ENCODE measurements around the gene AUTS2.
A peak's percentile ranks its signal among the peaks of the same experiment; 100 is the strongest.

Gene AUTS2

DNA sequence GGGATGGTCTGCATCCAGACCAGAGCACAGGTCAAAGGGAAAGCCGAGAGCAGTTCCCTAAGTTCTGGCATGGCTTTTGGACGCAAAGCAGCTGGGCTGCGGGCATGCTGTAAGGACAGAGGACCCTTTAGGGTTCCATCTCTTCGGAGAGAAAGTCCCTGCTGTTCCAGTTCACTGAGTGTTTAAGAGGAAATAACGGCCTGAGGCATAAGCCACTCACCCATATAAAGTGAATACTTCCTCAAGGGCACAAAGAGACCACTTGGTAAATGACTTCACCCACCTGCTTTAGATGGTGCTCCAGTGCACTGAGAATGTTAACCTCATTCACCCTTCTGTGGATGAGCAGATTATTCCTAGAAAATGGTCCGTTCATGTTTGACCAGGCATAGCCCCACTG is 946.9 kb downstream of the AUTS2 start:
- TF ChIP-seq POU2F2 (IDR thresholded peaks at IDR 0.05; ENCODE audit: low read depth, low read length) = no peak
- TF ChIP-seq POLR2A (IDR thresholded peaks at IDR 0.05; ENCODE audit: low read depth, low read length) = no peak
- no peak for TF ChIP-seq PAX5 (IDR thresholded peaks at IDR 0.05; ENCODE audit: insufficient read depth, low read length, severe bottlenecking)
- no peak for TF ChIP-seq POLR2AphosphoS5 (IDR thresholded peaks at IDR 0.05; ENCODE audit: low read depth, low read length)
- no peak for TF ChIP-seq SPI1 (IDR thresholded peaks at IDR 0.05; ENCODE audit: low read depth, low read length)
- no peak for TF ChIP-seq TAF1 (IDR thresholded peaks at IDR 0.05; ENCODE audit: low read depth, low read length)
- FAIRE-seq (no peak), DNase-seq (ENCODE audit: insufficient read length, low spot score) (no peak)

DNA sequence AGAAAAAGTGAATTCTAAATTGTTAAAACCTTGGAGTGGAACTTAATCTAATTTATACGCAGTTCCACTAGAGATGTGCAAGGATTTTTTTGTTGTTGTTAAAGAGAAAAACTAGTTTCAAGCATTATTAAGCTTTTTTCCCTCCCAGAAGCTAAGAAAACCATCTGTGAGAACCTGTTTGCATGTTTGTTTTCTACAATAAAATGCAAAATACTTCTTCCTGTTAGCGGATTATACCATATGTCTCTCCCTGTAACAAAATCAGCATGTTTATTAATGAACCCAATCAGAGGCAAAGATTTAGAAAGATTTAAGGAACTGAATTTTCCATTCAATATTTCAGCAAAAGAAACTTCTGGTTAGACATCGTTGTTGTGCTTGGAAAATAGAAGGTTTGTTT is 953.9 kb downstream of the AUTS2 start:
- DNase-seq (ENCODE audit: insufficient read length, low spot score) (no peak), FAIRE-seq (no peak)
- TF ChIP-seq POLR2AphosphoS5 (IDR thresholded peaks at IDR 0.05; ENCODE audit: low read depth, low read length) (no peak), TAF1 (IDR thresholded peaks at IDR 0.05; ENCODE audit: low read depth, low read length) (no peak), POLR2A (IDR thresholded peaks at IDR 0.05; ENCODE audit: low read depth, low read length) (no peak), POU2F2 (IDR thresholded peaks at IDR 0.05; ENCODE audit: low read depth, low read length) (no peak), SPI1 (IDR thresholded peaks at IDR 0.05; ENCODE audit: low read depth, low read length) (no peak), PAX5 (IDR thresholded peaks at IDR 0.05; ENCODE audit: insufficient read depth, low read length, severe bottlenecking) (no peak)

GRCh38 chr7:70553364-70553763 is 955.1 kb downstream of the AUTS2 start:
- TF ChIP-seq PAX5 (IDR thresholded peaks at IDR 0.05; ENCODE audit: insufficient read depth, low read length, severe bottlenecking) = no peak
- no peak for TF ChIP-seq SPI1 (IDR thresholded peaks at IDR 0.05; ENCODE audit: low read depth, low read length)
- no peak for TF ChIP-seq TAF1 (IDR thresholded peaks at IDR 0.05; ENCODE audit: low read depth, low read length)
- no peak for TF ChIP-seq POLR2A (IDR thresholded peaks at IDR 0.05; ENCODE audit: low read depth, low read length)
- TF ChIP-seq POU2F2 (IDR thresholded peaks at IDR 0.05; ENCODE audit: low read depth, low read length) = no peak
- TF ChIP-seq POLR2AphosphoS5 (IDR thresholded peaks at IDR 0.05; ENCODE audit: low read depth, low read length) = no peak
- DNase-seq (ENCODE audit: insufficient read length, low spot score) = no peak
- FAIRE-seq = no peak

GRCh38 chr7:70554646-70555045 is 956.4 kb downstream of the AUTS2 start:
- DNase-seq (ENCODE audit: insufficient read length, low spot score) = no peak
- no peak for TF ChIP-seq POLR2AphosphoS5 (IDR thresholded peaks at IDR 0.05; ENCODE audit: low read depth, low read length)
- TF ChIP-seq POU2F2 (IDR thresholded peaks at IDR 0.05; ENCODE audit: low read depth, low read length) = no peak
- TF ChIP-seq SPI1 (IDR thresholded peaks at IDR 0.05; ENCODE audit: low read depth, low read length) = no peak
- no peak for TF ChIP-seq PAX5 (IDR thresholded peaks at IDR 0.05; ENCODE audit: insufficient read depth, low read length, severe bottlenecking)
- no peak for TF ChIP-seq POLR2A (IDR thresholded peaks at IDR 0.05; ENCODE audit: low read depth, low read length)
- no peak for TF ChIP-seq TAF1 (IDR thresholded peaks at IDR 0.05; ENCODE audit: low read depth, low read length)
- FAIRE-seq = no peak

DNA sequence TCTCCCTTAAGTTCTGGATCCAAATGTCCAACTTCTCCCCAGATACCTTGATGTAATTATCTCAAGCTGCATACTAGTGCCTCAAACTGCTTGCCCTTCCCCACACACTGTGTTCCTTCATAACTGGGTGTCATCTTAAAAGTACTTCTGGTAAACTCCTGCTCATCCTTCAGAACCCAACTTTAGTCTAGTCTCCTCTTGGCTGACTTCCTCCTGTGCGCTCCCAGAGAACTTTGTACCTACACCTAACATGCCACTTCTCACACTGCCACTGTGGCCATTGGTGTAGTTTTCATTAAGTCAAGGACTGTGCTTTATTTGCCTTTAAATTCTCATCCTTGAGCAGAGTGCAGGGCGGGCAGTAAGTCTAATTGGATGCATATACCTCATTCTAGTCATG is 958.5 kb downstream of the AUTS2 start:
- FAIRE-seq (no peak), DNase-seq (ENCODE audit: insufficient read length, low spot score) (no peak)
- no peak for TF ChIP-seq POU2F2 (IDR thresholded peaks at IDR 0.05; ENCODE audit: low read depth, low read length)

DNA sequence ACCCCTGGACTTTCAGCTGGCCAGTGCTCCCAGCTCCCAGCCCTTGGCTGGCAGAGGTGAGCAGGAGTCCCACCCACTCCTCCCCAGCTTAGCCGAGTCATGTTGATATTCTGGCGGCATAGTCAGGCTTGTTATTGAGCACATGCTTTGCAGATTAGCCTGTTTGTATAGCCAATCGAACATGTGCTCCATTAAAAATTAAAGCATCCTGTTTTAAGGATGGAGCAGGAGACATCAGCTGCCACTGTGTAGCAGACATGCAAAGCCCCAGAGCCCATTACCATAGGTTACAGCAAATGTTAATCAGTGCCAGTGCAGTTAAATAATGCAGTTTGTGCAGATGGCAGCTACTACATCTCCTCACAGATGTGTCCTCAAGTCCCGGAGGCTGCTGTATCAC is 959.1 kb downstream of the AUTS2 start:
- DNase-seq (ENCODE audit: insufficient read length, low spot score) (no peak), FAIRE-seq (peak; percentile 52)
- no peak for TF ChIP-seq POU2F2 (IDR thresholded peaks at IDR 0.05; ENCODE audit: low read depth, low read length)
- no peak for TF ChIP-seq POLR2AphosphoS5 (IDR thresholded peaks at IDR 0.05; ENCODE audit: low read depth, low read length)
- no peak for TF ChIP-seq POLR2A (IDR thresholded peaks at IDR 0.05; ENCODE audit: low read depth, low read length)
- no peak for TF ChIP-seq SPI1 (IDR thresholded peaks at IDR 0.05; ENCODE audit: low read depth, low read length)
- no peak for TF ChIP-seq TAF1 (IDR thresholded peaks at IDR 0.05; ENCODE audit: low read depth, low read length)

DNA sequence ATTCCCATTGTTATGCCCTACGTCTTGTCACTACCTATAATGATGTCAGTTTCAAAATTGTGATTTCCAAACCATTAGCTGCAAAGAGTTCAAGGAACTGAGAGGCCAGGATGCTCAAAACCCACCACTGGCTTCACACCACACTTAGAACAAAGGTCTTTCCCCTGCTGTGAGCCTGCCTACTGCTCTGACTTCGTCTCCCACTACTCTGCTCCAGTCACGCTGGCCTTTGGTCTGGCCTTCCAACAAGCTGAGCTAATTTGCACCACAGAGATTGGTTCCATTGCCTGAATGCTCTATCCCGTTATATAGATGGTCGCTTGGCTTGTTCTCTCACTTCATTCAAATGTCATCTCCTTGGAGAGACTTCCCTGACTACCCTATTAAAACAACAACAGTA is 961.5 kb downstream of the AUTS2 start:
- no peak for TF ChIP-seq SPI1 (IDR thresholded peaks at IDR 0.05; ENCODE audit: low read depth, low read length)

DNA sequence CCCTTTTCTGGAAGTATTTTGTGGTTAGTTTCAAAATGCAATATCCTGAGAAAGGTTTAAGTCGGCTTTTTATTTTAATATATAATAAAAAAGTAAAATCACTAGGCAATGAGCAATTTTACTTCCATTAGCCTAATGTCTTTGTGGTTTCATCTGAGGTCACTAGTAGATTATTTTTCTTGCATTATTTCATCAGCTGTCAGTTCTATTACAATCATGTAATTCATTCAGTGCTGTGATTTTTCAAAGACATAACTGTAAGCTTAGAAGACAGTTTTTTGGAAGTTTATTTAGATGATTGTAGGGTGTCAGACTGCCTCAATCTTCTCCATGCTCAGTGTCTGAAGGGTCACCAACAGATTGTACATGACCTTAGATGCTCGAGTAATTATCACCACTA is 965.7 kb downstream of the AUTS2 start:
- TF ChIP-seq POLR2AphosphoS5 (IDR thresholded peaks at IDR 0.05; ENCODE audit: low read depth, low read length) = no peak
- TF ChIP-seq PAX5 (IDR thresholded peaks at IDR 0.05; ENCODE audit: insufficient read depth, low read length, severe bottlenecking) = no peak
- TF ChIP-seq SPI1 (IDR thresholded peaks at IDR 0.05; ENCODE audit: low read depth, low read length) = no peak
- TF ChIP-seq TAF1 (IDR thresholded peaks at IDR 0.05; ENCODE audit: low read depth, low read length) = no peak
- TF ChIP-seq POU2F2 (IDR thresholded peaks at IDR 0.05; ENCODE audit: low read depth, low read length) = no peak
- TF ChIP-seq POLR2A (IDR thresholded peaks at IDR 0.05; ENCODE audit: low read depth, low read length) = no peak
- DNase-seq (ENCODE audit: insufficient read length, low spot score) = no peak
- FAIRE-seq = no peak

More for the DNA sequence above, 961.5 kb downstream of the AUTS2 start:
- FAIRE-seq (no peak), DNase-seq (ENCODE audit: insufficient read length, low spot score) (no peak)

DNA sequence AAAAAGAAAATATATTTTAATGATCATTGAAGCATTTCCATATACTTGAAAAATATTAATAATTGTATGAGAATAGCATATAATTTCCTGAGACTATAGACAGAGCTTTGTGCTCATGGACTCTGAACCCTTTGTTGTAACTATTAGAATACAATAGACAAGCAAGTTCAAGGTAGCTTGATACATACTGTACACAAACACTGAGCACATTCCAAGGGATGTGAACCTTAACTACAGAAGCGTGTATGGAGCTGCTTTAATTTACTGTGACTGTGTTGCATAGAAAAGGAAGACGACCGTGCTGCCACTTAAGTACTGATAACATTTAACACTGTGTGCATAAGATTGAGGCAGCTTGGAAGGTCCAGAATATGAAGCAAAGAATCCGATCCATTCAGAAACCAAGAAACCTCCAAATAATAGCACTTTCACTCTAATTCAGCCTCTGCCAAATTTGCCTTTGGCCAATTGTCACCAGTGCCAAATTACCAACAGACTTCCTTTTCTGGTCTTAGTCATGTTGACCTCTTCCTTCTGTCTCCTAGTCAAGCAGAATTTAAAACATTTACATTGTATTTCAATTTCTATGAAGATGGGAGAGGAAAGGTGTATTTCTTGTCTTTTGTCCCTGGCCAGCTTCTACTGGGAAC is 967.6 kb downstream of the AUTS2 start:
- FAIRE-seq (no peak), DNase-seq (ENCODE audit: insufficient read length, low spot score) (no peak)
- no peak for TF ChIP-seq PAX5 (IDR thresholded peaks at IDR 0.05; ENCODE audit: insufficient read depth, low read length, severe bottlenecking)
- TF ChIP-seq POLR2AphosphoS5 (IDR thresholded peaks at IDR 0.05; ENCODE audit: low read depth, low read length) = no peak
- no peak for TF ChIP-seq POLR2A (IDR thresholded peaks at IDR 0.05; ENCODE audit: low read depth, low read length)
- TF ChIP-seq SPI1 (IDR thresholded peaks at IDR 0.05; ENCODE audit: low read depth, low read length) = no peak
- TF ChIP-seq TAF1 (IDR thresholded peaks at IDR 0.05; ENCODE audit: low read depth, low read length) = no peak
- no peak for TF ChIP-seq POU2F2 (IDR thresholded peaks at IDR 0.05; ENCODE audit: low read depth, low read length)

DNA sequence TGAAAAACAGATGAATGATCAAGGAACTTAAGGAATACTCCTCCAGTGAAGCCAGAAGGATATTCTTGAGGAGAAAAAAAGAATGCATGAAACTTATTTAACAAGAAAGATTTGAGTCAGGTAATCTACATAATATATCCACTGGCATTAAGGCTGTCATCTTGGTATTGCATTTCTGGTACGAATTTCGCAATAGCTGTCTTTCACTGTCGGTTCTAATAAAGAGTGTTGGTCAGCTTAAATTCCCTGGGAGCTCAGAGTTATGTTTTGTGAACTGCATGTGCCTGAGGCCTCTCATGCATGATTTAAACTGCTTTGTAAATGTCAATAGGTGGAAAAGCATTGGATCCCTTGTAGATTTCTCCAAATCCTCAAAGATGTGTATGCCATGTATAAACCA is 968.4 kb downstream of the AUTS2 start:
- DNase-seq (ENCODE audit: insufficient read length, low spot score) = no peak
- TF ChIP-seq SPI1 (IDR thresholded peaks at IDR 0.05; ENCODE audit: low read depth, low read length) (no peak), PAX5 (IDR thresholded peaks at IDR 0.05; ENCODE audit: insufficient read depth, low read length, severe bottlenecking) (no peak)
- no peak for FAIRE-seq

All from GM12891 (cell line).